Adipocyte (in vitro differentiated cells): ENCODE data around the gene SLC6A1.
A peak's percentile ranks its signal among the peaks of the same experiment; 100 is the strongest.

Experiments used
- DNase-seq: peaks from one replicate; pipeline ENCODE4 v3.0.0-alpha.2; 2015; ENCODE audit warnings: low read depth
- H3K27me3 ChIP-seq: replicated peaks from 2 replicates; pipeline ENCODE4 v1.7.0; 2013; ENCODE audit warnings: mild to moderate bottlenecking, low read length, moderate library complexity; ENCODE audit not compliant: control insufficient read depth, insufficient read depth
- H3K36me3 ChIP-seq: 2 replicates; pipeline ENCODE4 v1.7.0; 2013; ENCODE audit warnings: low read length, mild to moderate bottlenecking, moderate library complexity; ENCODE audit not compliant: control insufficient read depth, insufficient read depth, severe bottlenecking
- H3K4me1 ChIP-seq: 2 replicates; pipeline ENCODE4 v1.7.0; 2013; ENCODE audit warnings: mild to moderate bottlenecking, low read length, moderate library complexity; ENCODE audit not compliant: control insufficient read depth, insufficient read depth
- H3K4me3 ChIP-seq: 2 replicates; pipeline ENCODE4 v1.7.0; 2013; ENCODE audit warnings: mild to moderate bottlenecking, low read length, moderate library complexity
- H3K9ac ChIP-seq: 2 replicates; pipeline ENCODE4 v1.7.0; 2013; ENCODE audit warnings: mild to moderate bottlenecking, low read length, moderate library complexity
- H3K9me3 ChIP-seq: 2 replicates; pipeline ENCODE4 v1.7.0; 2013; ENCODE audit warnings: mild to moderate bottlenecking, low read length, moderate library complexity; ENCODE audit not compliant: control insufficient read depth

SLC6A1 gene

DNA sequence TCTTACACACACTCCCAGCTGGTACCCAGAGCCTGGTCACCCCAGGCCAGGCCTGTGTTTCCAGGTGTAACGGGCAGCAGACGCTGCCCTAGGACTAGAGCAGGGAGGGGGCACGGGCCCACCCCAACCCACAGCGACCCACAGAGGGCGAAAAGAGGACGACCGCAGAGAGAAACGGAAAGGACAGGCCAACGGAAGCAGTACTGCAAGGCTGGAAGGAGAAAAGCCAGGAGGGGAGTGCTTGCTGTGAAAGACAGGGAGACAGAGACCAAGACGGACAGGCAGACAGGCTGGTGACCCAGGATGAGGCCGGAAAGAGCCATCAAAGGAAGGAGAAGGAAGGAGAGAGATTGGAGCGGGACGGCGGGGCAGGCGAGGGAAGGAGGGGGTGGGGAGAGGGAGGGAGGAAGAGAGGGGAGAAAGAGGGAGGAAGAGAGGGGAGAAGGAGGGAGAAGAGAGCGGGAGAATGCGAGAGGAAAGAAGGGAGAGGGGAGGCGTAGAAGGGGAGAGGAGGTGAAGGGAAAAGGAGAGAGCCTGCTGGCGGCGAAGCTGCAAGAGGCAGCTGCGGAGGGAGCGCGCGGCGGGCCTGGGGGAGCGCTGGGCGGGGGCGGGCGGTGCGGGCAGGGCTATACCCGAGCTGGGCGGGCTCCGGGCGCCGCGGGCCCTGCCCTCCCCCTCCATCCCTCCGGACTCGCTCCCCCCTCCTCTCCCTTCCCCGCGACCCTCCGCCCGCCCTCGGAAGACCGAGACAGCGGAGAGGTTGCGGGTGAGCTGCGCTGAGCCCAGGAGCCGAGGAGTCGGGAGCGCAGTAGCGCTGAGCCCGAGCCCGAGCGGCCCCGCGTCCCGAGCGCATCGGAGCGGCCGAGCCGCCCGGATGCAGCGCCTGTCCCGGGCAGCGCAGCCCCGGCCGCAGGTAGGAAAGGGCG is at the start of gene SLC6A1:
Gene SLC6A1, plus strand, starts transcription at position 732 of the 926 bp plus-strand sequence. CDS start 24,464 bp downstream, outside the sequence.
- Histone ChIP-seq H3K36me3 (no peaks in the 10 kb centered on the region), H3K9me3 (peaks cover 5% of the 10 kb centered on the region), H3K4me1 (no peaks in the 10 kb centered on the region), H3K4me3 (peak within 1 kb of the TSS; percentile 32), H3K27me3 (peaks cover 81% of the 10 kb centered on the region), H3K9ac (no peak within 1 kb of the TSS)
- peak; percentile 10 for DNase-seq

DNA sequence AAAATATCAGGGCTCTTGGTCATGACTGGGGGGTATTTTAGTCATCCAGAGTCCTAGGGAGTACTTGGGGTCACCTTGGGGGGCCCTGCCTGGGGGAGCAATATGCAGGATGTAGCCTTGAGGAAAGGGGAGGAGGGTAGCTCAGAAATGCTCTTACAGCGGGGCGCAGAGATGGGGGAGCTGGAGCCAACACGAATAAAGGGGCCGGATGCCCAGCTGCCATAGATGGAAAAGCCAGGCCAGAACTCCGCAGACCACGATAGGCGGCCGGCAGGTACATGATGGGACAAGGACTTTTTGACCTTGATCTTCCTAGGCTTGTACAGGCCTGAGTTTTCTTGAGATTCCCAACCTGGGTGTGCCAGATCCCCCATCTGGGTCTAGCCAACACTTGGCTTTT is 47.7 kb upstream of the SLC6A1 start:
- Histone ChIP-seq H3K36me3 (no peaks in the 10 kb centered on the region), H3K9ac (no peak overlapping the region), H3K4me3 (no peak overlapping the region), H3K4me1 (no peaks in the 10 kb centered on the region), H3K27me3 (peaks cover 70% of the 10 kb centered on the region), H3K9me3 (no peaks in the 10 kb centered on the region)
- DNase-seq, result no peak

DNA sequence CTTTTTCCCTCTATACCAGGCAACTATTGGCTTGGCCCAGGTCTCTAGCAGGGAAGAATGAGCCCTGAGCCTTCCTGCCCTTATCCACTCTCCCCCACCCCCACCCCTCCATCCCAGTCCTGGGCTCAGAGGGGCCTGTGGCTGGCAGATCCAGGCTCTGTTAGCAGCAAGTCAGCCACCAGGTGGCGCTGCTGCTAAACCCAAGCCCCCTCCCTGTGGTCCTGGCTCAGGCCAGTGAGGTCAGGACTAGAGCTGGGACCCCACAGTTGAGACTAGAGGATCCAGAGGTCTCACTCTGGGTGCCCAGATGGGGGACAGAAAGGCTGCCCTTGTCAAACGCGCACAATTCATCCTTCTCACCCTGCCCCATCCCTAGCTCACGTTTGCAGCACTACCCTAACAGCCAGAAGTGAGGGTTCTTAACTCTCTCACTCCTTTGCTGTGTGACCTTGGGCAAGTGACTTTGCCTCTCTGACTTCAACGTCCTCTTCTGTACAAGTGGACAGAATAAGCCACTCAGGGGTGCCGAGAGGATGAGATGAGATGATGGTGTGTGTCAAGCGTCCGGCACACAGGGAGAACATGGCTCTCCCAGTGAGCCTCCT is 46.8 kb upstream of the SLC6A1 start:
- Histone ChIP-seq H3K9me3 (no peaks in the 10 kb centered on the region), H3K27me3 (peaks cover 71% of the 10 kb centered on the region), H3K36me3 (no peaks in the 10 kb centered on the region), H3K4me3 (no peak overlapping the region), H3K4me1 (no peaks in the 10 kb centered on the region), H3K9ac (no peak overlapping the region)
- peak; percentile 76 for DNase-seq

DNA sequence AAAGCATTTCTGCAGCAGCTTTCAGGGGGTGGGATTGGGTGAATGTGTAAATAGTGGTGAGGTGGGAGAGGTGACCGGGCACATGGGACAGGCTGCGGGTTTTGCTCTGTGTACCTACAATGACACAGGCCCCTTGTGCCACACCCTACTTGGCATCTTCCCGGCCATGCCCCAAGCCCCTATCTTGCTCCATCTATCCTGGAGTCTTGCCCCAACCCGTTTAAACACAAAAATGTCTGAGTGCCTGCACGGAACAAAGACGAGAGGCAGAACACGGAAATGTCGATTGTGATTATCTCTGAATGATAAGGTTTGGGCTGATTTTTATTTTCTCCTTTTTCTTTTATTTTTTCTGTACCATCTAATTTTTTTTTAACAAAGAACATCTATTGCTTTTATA is 46.0 kb upstream of the SLC6A1 start:
- no peaks in the 10 kb centered on the region for H3K9me3 ChIP-seq
- no peak overlapping the region for H3K9ac ChIP-seq
- H3K27me3 ChIP-seq, result peaks cover 74% of the 10 kb centered on the region
- no peaks in the 10 kb centered on the region for H3K36me3 ChIP-seq
- no peak for DNase-seq
- no peak overlapping the region for H3K4me3 ChIP-seq
- H3K4me1 ChIP-seq, result no peaks in the 10 kb centered on the region

DNA sequence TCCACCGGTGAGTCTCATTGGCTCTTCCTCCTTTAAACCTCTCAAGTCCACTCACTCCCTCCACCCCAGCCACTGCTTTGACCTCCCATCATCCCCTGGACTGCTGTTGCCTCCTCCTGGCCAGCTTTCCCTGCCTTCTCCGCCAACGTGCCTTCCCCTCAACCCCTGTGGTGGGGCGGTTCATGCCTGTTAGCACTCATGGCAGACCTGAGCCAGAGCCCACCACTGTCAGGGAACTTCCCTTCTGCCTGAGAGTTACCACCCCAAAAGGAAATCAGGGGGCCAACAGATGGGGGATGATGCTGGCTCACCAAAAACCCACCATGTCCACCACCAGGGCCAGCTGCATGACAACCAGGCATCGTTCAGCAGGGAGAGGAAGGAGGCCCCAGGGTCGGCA is 44.2 kb upstream of the SLC6A1 start:
- H3K9me3 ChIP-seq, result no peaks in the 10 kb centered on the region
- no peaks in the 10 kb centered on the region for H3K4me1 ChIP-seq
- no peaks in the 10 kb centered on the region for H3K36me3 ChIP-seq
- H3K9ac ChIP-seq, result no peak overlapping the region
- H3K4me3 ChIP-seq, result no peak overlapping the region
- H3K27me3 ChIP-seq, result peaks cover 68% of the 10 kb centered on the region
- no peak for DNase-seq

DNA sequence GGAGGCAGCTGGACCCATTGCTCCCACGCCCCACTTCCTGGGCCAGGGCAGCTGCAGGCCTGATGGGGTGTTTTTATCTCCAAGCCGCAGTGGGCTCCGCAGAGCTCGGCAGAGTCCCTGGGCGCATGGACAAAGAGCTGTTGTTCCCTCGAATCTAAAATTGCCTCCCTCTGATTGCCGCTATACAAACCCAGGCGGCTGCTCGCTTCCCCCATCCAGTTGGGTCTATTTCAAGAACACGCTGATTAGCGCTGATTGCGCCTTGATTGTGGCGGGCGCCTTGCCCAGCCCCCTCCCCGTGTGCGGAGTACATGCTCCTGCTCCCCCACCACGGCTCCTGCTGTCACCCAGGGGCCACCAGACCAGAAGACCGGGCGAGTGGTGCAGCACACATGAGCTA is 43.4 kb upstream of the SLC6A1 start:
- no peaks in the 10 kb centered on the region for H3K4me1 ChIP-seq
- H3K9ac ChIP-seq, result no peak overlapping the region
- H3K27me3 ChIP-seq, result peaks cover 69% of the 10 kb centered on the region
- H3K36me3 ChIP-seq, result no peaks in the 10 kb centered on the region
- no peaks in the 10 kb centered on the region for H3K9me3 ChIP-seq
- H3K4me3 ChIP-seq, result no peak overlapping the region
- DNase-seq, result no peak

DNA sequence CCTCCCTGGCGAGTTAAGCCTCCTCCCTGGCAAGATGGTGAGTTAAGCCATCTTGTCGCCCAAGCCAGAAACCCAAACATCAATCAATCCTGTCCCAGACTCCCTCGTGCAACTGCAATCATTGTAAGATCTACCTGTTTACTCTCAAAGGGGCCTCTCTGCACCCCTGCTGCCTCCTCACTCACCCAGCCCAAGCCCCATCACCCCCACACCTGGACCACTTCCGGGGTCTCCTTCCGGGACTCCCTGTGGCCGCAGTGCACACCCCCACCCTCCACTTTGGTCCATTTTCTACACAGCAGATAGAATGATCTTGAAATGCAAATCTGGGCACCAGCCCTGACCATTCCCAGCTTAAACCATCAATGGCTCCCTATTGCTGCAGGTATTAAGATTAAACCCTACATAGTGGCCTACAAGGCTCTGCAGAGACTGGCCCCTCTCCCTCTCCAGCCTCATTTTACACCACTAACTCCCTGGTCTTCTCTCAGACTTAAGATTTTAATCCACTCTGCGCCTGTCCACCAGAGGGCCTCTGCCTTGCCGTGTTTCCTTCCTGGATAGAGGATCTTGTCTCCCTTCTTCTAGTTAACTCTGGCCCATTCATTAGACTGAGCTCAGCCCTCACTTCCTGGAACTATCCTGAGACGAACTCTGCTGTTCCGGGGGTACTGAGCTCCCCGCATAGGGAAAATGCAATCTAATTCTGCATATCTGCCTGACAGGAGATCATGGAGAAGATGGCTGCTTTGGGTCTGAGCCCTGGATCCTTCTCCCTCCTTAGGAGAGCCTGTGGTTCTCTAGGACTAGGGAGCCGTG is 41.9 kb upstream of the SLC6A1 start:
- Histone ChIP-seq H3K36me3 (no peaks in the 10 kb centered on the region), H3K4me3 (no peak overlapping the region), H3K9me3 (no peaks in the 10 kb centered on the region), H3K27me3 (peaks cover 63% of the 10 kb centered on the region), H3K4me1 (no peaks in the 10 kb centered on the region), H3K9ac (no peak overlapping the region)
- peak; percentile 55 for DNase-seq

DNA sequence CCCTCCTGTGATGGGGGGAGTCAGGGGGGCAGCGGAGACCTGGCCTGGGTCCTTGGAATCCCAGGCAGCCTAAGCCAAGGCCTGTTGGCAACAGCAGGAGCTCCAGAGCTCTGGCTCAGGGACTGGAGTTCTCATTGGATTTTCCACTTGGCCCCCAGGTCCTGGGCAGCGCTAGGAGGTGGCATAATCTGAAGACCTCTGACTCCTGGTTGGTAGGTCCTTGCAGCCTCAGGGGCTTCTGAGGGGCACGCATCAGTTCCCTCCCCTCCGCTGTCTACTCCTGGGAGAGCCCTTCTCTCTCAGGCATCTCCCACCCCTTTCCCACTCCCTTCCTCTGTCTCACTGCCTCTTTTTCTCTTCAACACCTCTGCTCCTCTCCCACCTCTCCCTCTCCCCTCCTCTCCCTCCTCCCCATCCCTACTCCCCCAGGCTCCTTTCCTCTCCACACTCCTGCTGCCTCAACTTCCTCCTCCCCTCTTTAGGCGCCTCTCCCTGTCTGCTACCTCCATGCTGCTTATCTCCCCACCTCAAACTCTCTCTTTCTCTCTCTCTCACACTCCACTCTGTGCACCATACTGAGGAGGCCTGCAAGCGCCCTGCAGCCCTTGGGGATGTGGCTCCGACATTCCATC is 41.1 kb upstream of the SLC6A1 start:
- no peak for DNase-seq

DNA sequence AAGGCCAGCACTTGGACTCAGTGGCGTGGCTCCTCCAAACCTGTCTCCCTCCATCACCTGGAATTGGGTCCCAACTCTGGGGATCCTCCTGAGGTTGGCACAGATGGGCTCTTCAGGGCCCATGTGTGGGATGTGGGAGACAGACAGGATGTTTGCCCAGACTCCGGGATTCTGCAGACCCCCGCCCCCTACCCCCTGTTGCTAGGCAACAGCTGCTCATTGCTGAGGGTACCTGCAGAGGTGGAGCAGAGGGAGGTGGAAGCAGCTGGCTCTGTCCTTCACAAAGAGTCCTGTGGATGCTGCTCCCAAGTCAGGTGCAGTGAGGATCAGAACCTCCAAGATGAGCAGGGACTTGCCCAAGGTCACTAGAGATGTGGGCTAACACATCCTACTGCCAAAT is 40.0 kb upstream of the SLC6A1 start:
- no peak overlapping the region for H3K9ac ChIP-seq
- H3K36me3 ChIP-seq, result no peaks in the 10 kb centered on the region
- no peaks in the 10 kb centered on the region for H3K4me1 ChIP-seq
- H3K4me3 ChIP-seq, result no peak overlapping the region
- peaks cover 59% of the 10 kb centered on the region for H3K27me3 ChIP-seq
- DNase-seq, result no peak
- H3K9me3 ChIP-seq, result no peaks in the 10 kb centered on the region

More for the DNA sequence above, 41.1 kb upstream of the SLC6A1 start:
- Histone ChIP-seq H3K36me3 (no peaks in the 10 kb centered on the region), H3K27me3 (peaks cover 60% of the 10 kb centered on the region), H3K9ac (no peak overlapping the region), H3K4me3 (no peak overlapping the region), H3K4me1 (no peaks in the 10 kb centered on the region), H3K9me3 (no peaks in the 10 kb centered on the region)

DNA sequence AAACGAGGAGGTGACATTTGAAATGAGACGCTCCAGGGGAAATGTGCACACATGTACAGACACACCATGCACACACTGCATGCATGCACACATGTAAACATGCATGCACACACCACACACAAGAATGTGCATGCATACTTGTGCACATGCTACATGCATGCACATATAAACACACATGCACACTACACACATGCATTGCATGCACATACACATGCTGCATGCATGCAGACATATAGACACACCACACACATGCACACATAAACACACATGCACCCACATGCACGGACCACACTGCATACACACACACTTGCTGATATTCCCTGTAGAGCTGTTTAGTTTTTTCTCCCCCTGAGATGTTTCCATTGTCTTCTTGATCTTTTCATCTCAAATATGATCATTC is 37.8 kb upstream of the SLC6A1 start:
- H3K9ac ChIP-seq, result no peak overlapping the region
- H3K36me3 ChIP-seq, result no peaks in the 10 kb centered on the region
- peaks cover 60% of the 10 kb centered on the region for H3K27me3 ChIP-seq
- DNase-seq, result no peak
- no peaks in the 10 kb centered on the region for H3K9me3 ChIP-seq
- H3K4me3 ChIP-seq, result no peak overlapping the region
- H3K4me1 ChIP-seq, result no peaks in the 10 kb centered on the region
